DOHH2 (cell line): ENCODE data around the gene OR2M5.

Source experiments
- CTCF ChIP-seq: fragments of 200-600 bp; sonication (generic); IDR thresholded peaks from one replicate; pipeline ENCODE4 v1.5.1; 2014; ENCODE audit warnings: antibody characterized with exemption, mild to moderate bottlenecking, low read depth, low read length; ENCODE audit not compliant: poor library complexity, severe bottlenecking
- EZH2phosphoT487 ChIP-seq: fragments of 200-600 bp; sonication (generic); IDR thresholded peaks from 2 replicates; pipeline ENCODE4 v1.6.1; 2017; ENCODE audit warnings: borderline replicate concordance, mild to moderate bottlenecking, antibody characterized with exemption, low read length, moderate library complexity, mixed read lengths

GRCh38 chr1:248098529-248098928, 46.4 kb upstream of the OR2M5 start:
- no peak for TF ChIP-seq CTCF
- TF ChIP-seq EZH2phosphoT487 = no peak
